Muscle layer of duodenum (tissue), 2 donors: ENCODE measurements around the gene ESR1.
"Not testable (repeated sequence)": the region's sequence is repeated elsewhere in the genome, so short reads cannot be mapped to it uniquely, and the experiment has no call there.

Experiments
- H3K27ac ChIP-seq: one replicate; pipeline ENCODE4 v1.7.0; 2013; ENCODE audit warnings: mild to moderate bottlenecking, low read length
- H3K27me3 ChIP-seq: one replicate; pipeline ENCODE4 v1.7.0; 2013; ENCODE audit warnings: low read depth, mild to moderate bottlenecking, control low read depth, low read length
- H3K36me3 ChIP-seq, 2 donors: one replicate each; pipeline ENCODE4 v1.7.0; 2013; ENCODE audit warnings: low read length in 2 of 2, control low read depth in 1 of 2, mild to moderate bottlenecking in 1 of 2; ENCODE audit not compliant: insufficient read depth in 2 of 2, control insufficient read depth in 1 of 2
- H3K4me1 ChIP-seq, 2 donors: one replicate each; pipeline ENCODE4 v1.7.0; 2013; ENCODE audit warnings: low read length in 2 of 2, mild to moderate bottlenecking in 2 of 2, control low read depth in 1 of 2, moderate library complexity in 1 of 2; ENCODE audit not compliant: insufficient read depth in 2 of 2, control insufficient read depth in 1 of 2
- H3K4me3 ChIP-seq, 2 donors: one replicate each; pipeline ENCODE4 v1.7.0; 2013; ENCODE audit warnings: low read length in 2 of 2, low read depth in 1 of 2, mild to moderate bottlenecking in 1 of 2
- H3K9me3 ChIP-seq, 2 donors: one replicate each; pipeline ENCODE4 v1.7.0; 2013; ENCODE audit warnings: low read length in 2 of 2, control low read depth in 1 of 2, mild to moderate bottlenecking in 1 of 2; ENCODE audit not compliant: control insufficient read depth in 1 of 2
- donor health status: healthy.

Gene ESR1

GRCh38 chr6:152121910-152122309 lies 314.4 kb downstream of the ESR1 start:
- Histone ChIP-seq H3K27ac (no peak overlapping the region), H3K4me3 (no peak overlapping the region), H3K36me3 (peaks cover 29 to 37% of the 10 kb centered on the region in 2 donors), H3K4me1 (peaks cover 0 to 3% of the 10 kb centered on the region in 2 donors), H3K9me3 (no peaks in the 10 kb centered on the region), H3K27me3 (no peaks in the 10 kb centered on the region)

GRCh38 chr6:152122434-152122833 lies 315.0 kb downstream of the ESR1 start:
- H3K36me3 ChIP-seq, result peaks cover 29 to 38% of the 10 kb centered on the region in 2 donors
- no peak overlapping the region for H3K4me3 ChIP-seq
- H3K9me3 ChIP-seq, result no peaks in the 10 kb centered on the region
- H3K27ac ChIP-seq, result no peak overlapping the region
- peaks cover 0 to 5% of the 10 kb centered on the region in 2 donors for H3K4me1 ChIP-seq
- no peaks in the 10 kb centered on the region for H3K27me3 ChIP-seq

- no peak overlapping the region for H3K4me3 ChIP-seq
- H3K9me3 ChIP-seq, result no peaks in the 10 kb centered on the region
- H3K4me1 ChIP-seq, result peaks cover 0 to 10% of the 10 kb centered on the region in 2 donors
- H3K27me3 ChIP-seq, result no peaks in the 10 kb centered on the region
- H3K36me3 ChIP-seq, result peaks cover 29 to 43% of the 10 kb centered on the region in 2 donors
- no peak overlapping the region for H3K27ac ChIP-seq
Observed at GRCh38 chr6:152123076-152123475, 315.6 kb downstream of the ESR1 start.

GRCh38 chr6:152124429-152125074 lies 317.1 kb downstream of the ESR1 start:
- peaks cover 37 to 49% of the 10 kb centered on the region in 2 donors for H3K36me3 ChIP-seq
- no peak overlapping the region for H3K27ac ChIP-seq

GRCh38 chr6:152127432-152128165 lies 320.1 kb downstream of the ESR1 start:
- peaks cover 0 to 10% of the 10 kb centered on the region in 2 donors for H3K4me1 ChIP-seq
- H3K9me3 ChIP-seq, result no peaks in the 10 kb centered on the region
- no peak overlapping the region for H3K4me3 ChIP-seq
- no peaks in the 10 kb centered on the region for H3K27me3 ChIP-seq
- H3K27ac ChIP-seq, result no peak overlapping the region
- H3K36me3 ChIP-seq, result peaks cover 24 to 43% of the 10 kb centered on the region in 2 donors

More at GRCh38 chr6:152124429-152125074, 317.1 kb downstream of the ESR1 start:
- Histone ChIP-seq H3K9me3 (no peaks in the 10 kb centered on the region), H3K4me1 (peaks cover 0 to 10% of the 10 kb centered on the region in 2 donors), H3K4me3 (no peak overlapping the region), H3K27me3 (no peaks in the 10 kb centered on the region)

GRCh38 chr6:152129691-152130151 lies 322.2 kb downstream of the ESR1 start:
- H3K4me3 ChIP-seq, result peak overlapping the region; percentile 3 to 9
- H3K36me3 ChIP-seq, result peaks cover 24 to 55% of the 10 kb centered on the region in 2 donors
- H3K27me3 ChIP-seq, result no peaks in the 10 kb centered on the region
- peak overlapping the region; percentile 28 for H3K27ac ChIP-seq
- no peaks in the 10 kb centered on the region for H3K9me3 ChIP-seq
- peaks cover 0 to 10% of the 10 kb centered on the region in 2 donors for H3K4me1 ChIP-seq

- Histone ChIP-seq H3K27me3 (no peaks in the 10 kb centered on the region), H3K36me3 (peaks cover 31 to 62% of the 10 kb centered on the region in 2 donors), H3K9me3 (no peaks in the 10 kb centered on the region), H3K4me3 (peak overlapping the region in 1 of 2 donors; percentile 9), H3K27ac (peak overlapping the region; percentile 28), H3K4me1 (peaks cover 0 to 10% of the 10 kb centered on the region in 2 donors)
Observed at GRCh38 chr6:152130441-152130840, 323.0 kb downstream of the ESR1 start.

GRCh38 chr6:152135755-152136448 lies 328.4 kb downstream of the ESR1 start:
- H3K36me3 ChIP-seq, result peaks cover 56 to 88% of the 10 kb centered on the region in 2 donors
- no peak overlapping the region for H3K4me3 ChIP-seq
- no peak overlapping the region for H3K27ac ChIP-seq
- H3K27me3 ChIP-seq, result no peaks in the 10 kb centered on the region
- H3K4me1 ChIP-seq, result no peaks in the 10 kb centered on the region
- H3K9me3 ChIP-seq, result no peaks in the 10 kb centered on the region

- no peaks in the 10 kb centered on the region for H3K27me3 ChIP-seq
- no peaks in the 10 kb centered on the region for H3K9me3 ChIP-seq
- H3K4me1 ChIP-seq, result no peaks in the 10 kb centered on the region
- H3K36me3 ChIP-seq, result peaks cover 59 to 88% of the 10 kb centered on the region in 2 donors
- no peak overlapping the region for H3K4me3 ChIP-seq
- no peak overlapping the region for H3K27ac ChIP-seq
Observed at GRCh38 chr6:152136449-152136825, 329.0 kb downstream of the ESR1 start.

GRCh38 chr6:152138344-152138743 lies 330.9 kb downstream of the ESR1 start:
- not testable (repeated sequence) for H3K4me3 ChIP-seq, H3K4me1 ChIP-seq, H3K27me3 ChIP-seq, H3K9me3 ChIP-seq, H3K27ac ChIP-seq
- peaks cover 57 to 86% of the 10 kb centered on the region in 2 donors for H3K36me3 ChIP-seq

GRCh38 chr6:152142105-152142504 lies 334.6 kb downstream of the ESR1 start:
- Histone ChIP-seq H3K4me1 (peaks cover 0 to 6% of the 10 kb centered on the region in 2 donors), H3K9me3 (no peaks in the 10 kb centered on the region), H3K27ac (no peak overlapping the region), H3K27me3 (no peaks in the 10 kb centered on the region), H3K36me3 (peaks cover 57 to 83% of the 10 kb centered on the region in 2 donors), H3K4me3 (no peak overlapping the region)
